ENCODE measurements around the gene ELAVL1. TPM values are rescaled to one million over a fixed set of nuclear protein-coding genes. Genes with fewer than 3 reads are reported as not detected.

Gene ELAVL1
- polyA plus RNA-seq, 1 experiment = 44.7 TPM

- no peak for TF ChIP-seq CTCF (IDR thresholded peaks at IDR 0.05; ENCODE audit: low read depth, low read length)
- H3K27me3 ChIP-seq (ENCODE audit: control insufficient read depth, insufficient read depth, low read length) = no peaks in the 10 kb centered on the region
- DNase-seq (ENCODE audit: low read depth, low spot score) = no peak
- peak overlapping the region; percentile 78 for H3K4me3 ChIP-seq (ENCODE audit: low read depth, low read length)
- POLR2A ChIA-PET = no interaction called here
- CTCF ChIA-PET = interaction anchor here (1.2 to 2.3 kb wide), 2 partner anchors 25 kb away, joined by 3 to 11 read pairs; no protein-coding TSS in a partner anchor
- no peaks in the 10 kb centered on the region for H3K9me3 ChIP-seq (ENCODE audit: control insufficient read depth, insufficient read depth, low read length)
- H3K27ac ChIP-seq (ENCODE audit: low read depth, low read length) = no peak overlapping the region
Observed at GRCh38 chr19:8004001-8004400, 1.4 kb downstream of the ELAVL1 start.

GRCh38 chr19:8001995-8002849 lies 3.2 kb downstream of the ELAVL1 start:
- no peaks in the 10 kb centered on the region for H3K9me3 ChIP-seq (ENCODE audit: control insufficient read depth, insufficient read depth, low read length)
- no peaks in the 10 kb centered on the region for H3K27me3 ChIP-seq (ENCODE audit: control insufficient read depth, insufficient read depth, low read length)
- TF ChIP-seq CTCF (IDR thresholded peaks at IDR 0.05; ENCODE audit: low read depth, low read length) = peak; percentile 99
- ChIA-PET CTCF (interaction anchor here (0.6 to 3.5 kb wide), 39 partner anchors 9 to 470 kb away, joined by 3 to 48 read pairs (median 5); partner anchors contain the start of genes MAP2K7 and TIMM44), POLR2A (no interaction called here)
- peak overlapping the region; percentile 49 for H3K4me3 ChIP-seq (ENCODE audit: low read depth, low read length)
- peak overlapping the region; percentile 23 for H3K27ac ChIP-seq (ENCODE audit: low read depth, low read length)
- DNase-seq (ENCODE audit: low read depth, low spot score) = peak; percentile 43

- no peaks in the 10 kb centered on the region for H3K27me3 ChIP-seq (ENCODE audit: control insufficient read depth, insufficient read depth, low read length)
- no peak overlapping the region for H3K4me3 ChIP-seq (ENCODE audit: low read depth, low read length)
- ChIA-PET POLR2A (no interaction called here), CTCF (interaction anchor here (0.6 to 3.5 kb wide), 17 partner anchors 9 to 263 kb away, joined by 3 to 48 read pairs (median 7); partner anchors contain the start of genes CERS4 and TIMM44)
- H3K9me3 ChIP-seq (ENCODE audit: control insufficient read depth, insufficient read depth, low read length) = no peaks in the 10 kb centered on the region
- TF ChIP-seq CTCF (IDR thresholded peaks at IDR 0.05; ENCODE audit: low read depth, low read length) = no peak
- H3K27ac ChIP-seq (ENCODE audit: low read depth, low read length) = no peak overlapping the region
- DNase-seq (ENCODE audit: low read depth, low spot score) = no peak
Observed at GRCh38 chr19:8001651-8001994, 3.8 kb downstream of the ELAVL1 start.

- no peak for TF ChIP-seq CTCF (IDR thresholded peaks at IDR 0.05; ENCODE audit: low read depth, low read length)
- no peaks in the 10 kb centered on the region for H3K27me3 ChIP-seq (ENCODE audit: control insufficient read depth, insufficient read depth, low read length)
- H3K27ac ChIP-seq (ENCODE audit: low read depth, low read length) = no peak overlapping the region
- no peak for DNase-seq (ENCODE audit: low read depth, low spot score)
- ChIA-PET POLR2A (no interaction called here), CTCF (interaction anchor here (0.6 to 3.5 kb wide), 5 partner anchors 11 to 209 kb away, joined by 3 to 48 read pairs (median 42); partner anchors contain the start of genes CERS4 and TIMM44)
- H3K9me3 ChIP-seq (ENCODE audit: control insufficient read depth, insufficient read depth, low read length) = no peaks in the 10 kb centered on the region
- H3K4me3 ChIP-seq (ENCODE audit: low read depth, low read length) = no peak overlapping the region
Observed at GRCh38 chr19:8000298-8001038, 5.0 kb downstream of the ELAVL1 start.
